ENCODE data around the gene FUT7. TPM values are rescaled to one million over a fixed set of nuclear protein-coding genes. Genes with fewer than 3 reads are reported as not detected.
A peak's percentile ranks its signal among the peaks of the same experiment; 100 is the strongest.

FUT7 gene
- total RNA-seq, 2 donors from 2014 or later: not detected

GRCh38 chr9:137057545-137057944 is 25.7 kb upstream of the FUT7 start:
- intact Hi-C loops (cut with DNase I): no loop called here
- H3K27ac ChIP-seq: no peak overlapping the region

GRCh38 chr9:137056739-137057415 is 25.0 kb upstream of the FUT7 start:
- no peak overlapping the region for H3K27ac ChIP-seq
- H3K9ac ChIP-seq (ENCODE audit: low read depth in 2 of 2, low read length in 2 of 2): peak overlapping the region in 1 of 2 donors; percentile 58
- no peak overlapping the region for H3K4me3 ChIP-seq
- peaks cover 43% of the 10 kb centered on the region for H3K4me1 ChIP-seq
- no peak for TF ChIP-seq CTCF (IDR thresholded peaks at IDR 0.05)
- H3K27me3 ChIP-seq: peaks cover 10% of the 10 kb centered on the region
- H3K36me3 ChIP-seq: no peaks in the 10 kb centered on the region
- no peaks in the 10 kb centered on the region for H3K9me3 ChIP-seq
- peak; percentile 69 for DNase-seq
- intact Hi-C loops (cut with DNase I): no loop called here

More at GRCh38 chr9:137057545-137057944, 25.7 kb upstream of the FUT7 start:
- no peak overlapping the region for H3K4me3 ChIP-seq
- H3K9ac ChIP-seq (ENCODE audit: low read depth in 2 of 2, low read length in 2 of 2): no peak overlapping the region
- no peaks in the 10 kb centered on the region for H3K36me3 ChIP-seq
- H3K9me3 ChIP-seq: no peaks in the 10 kb centered on the region
- DNase-seq: no peak
- peaks cover 10% of the 10 kb centered on the region for H3K27me3 ChIP-seq
- peaks cover 43% of the 10 kb centered on the region for H3K4me1 ChIP-seq
- no peak for TF ChIP-seq CTCF (IDR thresholded peaks at IDR 0.05)

- no peak for TF ChIP-seq CTCF (IDR thresholded peaks at IDR 0.05)
- Histone ChIP-seq H3K27me3 (peaks cover 10% of the 10 kb centered on the region), H3K36me3 (no peaks in the 10 kb centered on the region), H3K4me3 (peak overlapping the region; percentile 4), H3K9ac (ENCODE audit: low read depth in 2 of 2, low read length in 2 of 2) (peak overlapping the region; percentile 74 to 79), H3K4me1 (peaks cover 43% of the 10 kb centered on the region), H3K27ac (peak overlapping the region; percentile 84), H3K9me3 (no peaks in the 10 kb centered on the region)
- DNase-seq: peak; percentile 97
- intact Hi-C loops (cut with DNase I): no loop called here
Observed at GRCh38 chr9:137055385-137056364, 23.8 kb upstream of the FUT7 start.

- Histone ChIP-seq H3K27me3 (peaks cover 10% of the 10 kb centered on the region), H3K27ac (peak overlapping the region; percentile 84), H3K9ac (ENCODE audit: low read depth in 2 of 2, low read length in 2 of 2) (peak overlapping the region; percentile 74 to 79), H3K9me3 (no peaks in the 10 kb centered on the region), H3K4me1 (peaks cover 43% of the 10 kb centered on the region), H3K36me3 (no peaks in the 10 kb centered on the region), H3K4me3 (peak overlapping the region; percentile 54)
- TF ChIP-seq CTCF (IDR thresholded peaks at IDR 0.05): no peak
- DNase-seq: no peak
- intact Hi-C loops (cut with DNase I): no loop called here
Observed at GRCh38 chr9:137054932-137055384, 23.1 kb upstream of the FUT7 start.
